AG04450 (cell line): ENCODE results near the gene NLGN1. TPM values are rescaled to one million over a fixed set of nuclear protein-coding genes. Genes with fewer than 3 reads are reported as not detected.

Experiments used
- CTCF ChIA-PET: fragments of 300-600, 350-600 bp; formaldehyde crosslinking; extraction: SDS; loops from one replicate; lab custom pipeline; 2022; ENCODE audit warnings: antibody characterized with exemption, inconsistent platforms; lab: Charles Lee
- POLR2A ChIA-PET: fragments of 350-600 bp; formaldehyde crosslinking; extraction: SDS; loops from one replicate; lab custom pipeline; 2021; ENCODE audit warnings: antibody characterized with exemption, inconsistent platforms; lab: Yijun Ruan, JAX
- DNase-seq: peaks from one replicate; pipeline ENCODE4 v3.0.0-alpha.2; 2011; ENCODE audit warnings: low read depth, low spot score
- H3K27ac ChIP-seq: one replicate; pipeline ENCODE4 v1.5.1; 2012; ENCODE audit warnings: low read depth, low read length, control low read depth
- H3K27me3 ChIP-seq: one replicate; pipeline ENCODE4 v1.6.0; 2012; ENCODE audit warnings: low read length; ENCODE audit not compliant: control insufficient read depth, insufficient read depth
- H3K4me3 ChIP-seq: 2 replicates; pipeline ENCODE4 v1.5.1; 2011; ENCODE audit warnings: mild to moderate bottlenecking, low read depth, low read length, control low read depth
- H3K9me3 ChIP-seq: 2 replicates; pipeline ENCODE4 v1.5.1; 2012; ENCODE audit warnings: low read length; ENCODE audit not compliant: control insufficient read depth, insufficient read depth
- polyA plus RNA-seq: library from polyadenylated mRNA; depleted of rRNA; stranded (reverse); fragments of >200 nt; gene quantifications from 2 replicates; pipeline ENCODE4 v1.2.3, GENCODE V29; 2011
- TF ChIP-seq, protein P1 (sequence below): IDR thresholded peaks from 2 replicates; pipeline ENCODE4 v1.5.1; 2011; ENCODE audit warnings: low read depth, low read length, control low read depth, inconsistent platforms

Gene NLGN1
- polyA plus RNA-seq, 1 experiment = 1.7 TPM

DNA sequence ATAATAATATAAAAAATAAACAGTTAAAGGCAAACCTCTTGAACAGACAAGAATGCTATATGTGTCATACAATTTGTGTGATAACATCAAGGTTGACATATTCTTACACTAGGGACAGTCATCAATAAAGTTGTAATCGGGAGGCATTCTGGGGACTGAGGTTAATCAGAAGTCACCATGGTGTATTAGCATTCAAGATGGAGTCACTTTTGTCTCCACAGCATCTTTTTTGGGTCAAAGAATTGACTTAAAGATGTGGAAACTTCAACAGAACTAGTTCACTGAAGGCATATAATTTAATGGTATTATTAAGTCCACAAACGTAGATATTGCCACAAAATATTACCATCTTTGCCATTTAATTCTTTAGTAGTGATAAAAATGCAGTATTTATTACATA lies 836.0 kb downstream of the NLGN1 start:
- Histone ChIP-seq H3K4me3 (no peak overlapping the region), H3K27ac (no peak overlapping the region), H3K27me3 (no peaks in the 10 kb centered on the region), H3K9me3 (no peaks in the 10 kb centered on the region)
- TF ChIP-seq, protein P1, sequence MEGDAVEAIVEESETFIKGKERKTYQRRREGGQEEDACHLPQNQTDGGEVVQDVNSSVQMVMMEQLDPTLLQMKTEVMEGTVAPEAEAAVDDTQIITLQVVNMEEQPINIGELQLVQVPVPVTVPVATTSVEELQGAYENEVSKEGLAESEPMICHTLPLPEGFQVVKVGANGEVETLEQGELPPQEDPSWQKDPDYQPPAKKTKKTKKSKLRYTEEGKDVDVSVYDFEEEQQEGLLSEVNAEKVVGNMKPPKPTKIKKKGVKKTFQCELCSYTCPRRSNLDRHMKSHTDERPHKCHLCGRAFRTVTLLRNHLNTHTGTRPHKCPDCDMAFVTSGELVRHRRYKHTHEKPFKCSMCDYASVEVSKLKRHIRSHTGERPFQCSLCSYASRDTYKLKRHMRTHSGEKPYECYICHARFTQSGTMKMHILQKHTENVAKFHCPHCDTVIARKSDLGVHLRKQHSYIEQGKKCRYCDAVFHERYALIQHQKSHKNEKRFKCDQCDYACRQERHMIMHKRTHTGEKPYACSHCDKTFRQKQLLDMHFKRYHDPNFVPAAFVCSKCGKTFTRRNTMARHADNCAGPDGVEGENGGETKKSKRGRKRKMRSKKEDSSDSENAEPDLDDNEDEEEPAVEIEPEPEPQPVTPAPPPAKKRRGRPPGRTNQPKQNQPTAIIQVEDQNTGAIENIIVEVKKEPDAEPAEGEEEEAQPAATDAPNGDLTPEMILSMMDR = no peak
- ChIA-PET POLR2A (no interaction called here), CTCF (no interaction called here)
- DNase-seq = no peak

DNA sequence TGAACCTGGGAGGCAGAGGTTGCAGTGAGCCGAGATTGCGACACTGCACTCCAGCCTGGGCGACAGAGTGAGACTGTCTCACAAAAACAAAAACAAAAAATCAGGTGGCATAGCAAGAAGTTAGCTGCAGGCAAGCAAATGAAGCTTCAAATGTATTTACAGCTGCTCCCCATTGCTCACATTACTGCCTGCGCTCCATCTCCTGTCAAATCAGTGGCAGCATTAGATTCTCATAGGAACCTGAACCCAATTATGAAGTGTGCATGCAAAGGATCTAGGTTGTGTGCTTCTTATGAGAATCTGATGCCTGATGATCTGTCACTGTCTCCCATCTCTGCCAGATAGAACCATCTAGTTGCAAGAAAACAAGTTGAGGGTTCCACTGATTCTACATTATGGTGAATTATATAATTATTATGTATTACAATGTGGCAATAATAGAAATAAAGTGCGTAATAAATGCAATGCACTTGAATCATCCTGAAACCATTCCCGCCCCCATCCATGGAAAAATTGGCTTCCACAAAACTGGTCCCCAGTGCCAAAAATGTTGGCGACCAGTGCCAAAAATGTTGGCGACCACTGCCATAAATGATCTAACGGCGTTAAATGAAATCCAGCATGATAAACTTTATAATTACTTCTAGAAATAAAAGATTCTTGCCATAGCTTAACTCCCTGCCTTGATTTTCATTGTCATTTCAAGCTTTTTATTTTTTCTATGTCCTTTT lies 844.9 kb downstream of the NLGN1 start:
- H3K27me3 ChIP-seq = no peaks in the 10 kb centered on the region
- H3K27ac ChIP-seq = no peak overlapping the region
- no peaks in the 10 kb centered on the region for H3K9me3 ChIP-seq
- CTCF ChIA-PET = no interaction called here
- POLR2A ChIA-PET = no interaction called here
- H3K4me3 ChIP-seq = no peak overlapping the region
- no peak for DNase-seq
- TF ChIP-seq, protein P1 = no peak

DNA sequence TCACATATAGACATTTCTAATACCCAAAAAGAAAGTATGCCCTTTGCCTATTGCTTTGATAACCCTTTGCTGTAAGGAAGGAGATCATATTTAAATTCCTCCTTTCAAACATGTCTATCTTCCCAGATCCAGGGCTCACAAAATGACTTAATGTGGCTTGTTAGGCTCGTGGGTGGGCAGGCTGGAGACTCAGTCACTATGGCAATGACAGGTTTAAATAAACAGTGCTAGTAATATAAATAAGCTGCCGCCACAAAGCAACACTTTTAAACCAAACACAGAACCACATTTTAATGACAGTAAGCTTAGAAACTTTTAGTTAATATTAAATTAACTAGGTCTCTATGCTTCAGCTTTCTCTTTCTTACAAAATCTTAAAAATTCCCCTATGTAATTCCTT lies 845.6 kb downstream of the NLGN1 start:
- Histone ChIP-seq H3K27me3 (no peaks in the 10 kb centered on the region), H3K27ac (no peak overlapping the region), H3K9me3 (no peaks in the 10 kb centered on the region), H3K4me3 (no peak overlapping the region)
- ChIA-PET POLR2A (no interaction called here), CTCF (no interaction called here)
- DNase-seq = no peak
- TF ChIP-seq, protein P1 = no peak

DNA sequence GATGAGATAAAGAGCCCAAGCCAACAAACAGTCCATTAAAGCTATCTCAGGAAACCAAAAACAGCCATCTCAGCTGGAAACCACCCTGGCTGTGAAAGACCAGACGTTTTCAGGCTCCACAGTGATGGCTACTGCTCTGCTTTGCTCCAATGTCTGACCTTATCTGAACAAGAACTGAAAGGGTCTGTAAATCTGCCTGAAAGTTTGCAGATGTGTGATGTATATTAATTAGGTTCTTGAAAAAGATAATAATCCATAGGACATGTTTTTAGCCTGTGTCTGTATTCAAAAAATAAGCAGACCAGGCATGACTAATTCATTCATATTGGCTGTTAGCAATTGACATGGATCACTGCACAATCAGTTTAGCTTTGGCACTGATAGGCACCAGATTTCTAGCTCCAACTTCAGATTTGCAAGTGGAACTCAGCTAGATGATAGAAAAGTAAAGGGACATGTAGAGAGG lies 850.2 kb downstream of the NLGN1 start:
- DNase-seq = no peak
- no peaks in the 10 kb centered on the region for H3K27me3 ChIP-seq
- TF ChIP-seq, protein P1 = no peak
- H3K27ac ChIP-seq = no peak overlapping the region
- ChIA-PET CTCF (no interaction called here), POLR2A (no interaction called here)
- no peaks in the 10 kb centered on the region for H3K9me3 ChIP-seq
- H3K4me3 ChIP-seq = no peak overlapping the region

DNA sequence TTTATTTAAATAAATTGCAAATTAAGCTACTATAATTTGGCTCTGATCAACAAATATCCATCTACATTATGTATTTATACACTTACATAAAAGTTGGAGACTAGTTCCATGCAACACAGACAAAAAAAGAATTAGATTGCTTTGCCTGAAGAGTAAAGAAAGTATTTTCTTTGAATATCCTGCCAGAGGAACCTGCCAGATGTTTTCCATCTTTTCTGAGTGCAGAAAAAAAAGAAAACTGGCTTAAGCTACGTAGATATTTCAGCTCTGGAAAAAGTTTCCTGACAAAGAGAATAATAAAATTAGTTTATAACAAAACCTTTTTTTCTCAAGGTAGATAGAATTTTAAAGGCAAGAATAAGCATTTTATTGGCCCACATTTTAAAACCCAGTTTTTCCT lies 854.1 kb downstream of the NLGN1 start:
- Histone ChIP-seq H3K27ac (no peak overlapping the region), H3K9me3 (no peaks in the 10 kb centered on the region), H3K4me3 (no peak overlapping the region), H3K27me3 (no peaks in the 10 kb centered on the region)
- TF ChIP-seq, protein P1 = no peak
- no peak for DNase-seq
- CTCF ChIA-PET = no interaction called here
- POLR2A ChIA-PET = no interaction called here
